ENCODE data around the gene DAP3.
"Not testable (repeated sequence)": the region's sequence is repeated elsewhere in the genome, so short reads cannot be mapped to it uniquely, and the experiment has no call there.

Gene DAP3

GRCh38 chr1:155719703-155720102 lies 30.8 kb downstream of the DAP3 start:
- no peak for DNase-seq

GRCh38 chr1:155725142-155725541 lies 36.3 kb downstream of the DAP3 start:
- DNase-seq: no peak

- DNase-seq: peak; percentile 6
Observed at GRCh38 chr1:155729031-155729898, 40.4 kb downstream of the DAP3 start.

- DNase-seq: no peak
Observed at GRCh38 chr1:155740995-155741394, 52.1 kb downstream of the DAP3 start.

- no peak for DNase-seq
Observed at GRCh38 chr1:155741908-155742307, 53.0 kb downstream of the DAP3 start.

GRCh38 chr1:155744711-155745283 lies 55.9 kb downstream of the DAP3 start:
- DNase-seq: no peak

- DNase-seq: peak; percentile 97
Observed at GRCh38 chr1:155745284-155746228, 56.7 kb downstream of the DAP3 start.

- not testable (repeated sequence) for DNase-seq
Observed at GRCh38 chr1:155747586-155747985, 58.7 kb downstream of the DAP3 start.

GRCh38 chr1:155748141-155748540 lies 59.2 kb downstream of the DAP3 start:
- not testable (repeated sequence) for DNase-seq

GRCh38 chr1:155759017-155759416 lies 70.1 kb downstream of the DAP3 start:
- DNase-seq: not testable (repeated sequence)

GRCh38 chr1:155759966-155760630 lies 71.2 kb downstream of the DAP3 start:
- no peak for DNase-seq

GRCh38 chr1:155760751-155761475 lies 72.0 kb downstream of the DAP3 start:
- no peak for DNase-seq

- DNase-seq: no peak
Observed at GRCh38 chr1:155761736-155762405, 73.0 kb downstream of the DAP3 start.

- not testable (repeated sequence) for DNase-seq
Observed at GRCh38 chr1:155763090-155763815, 74.4 kb downstream of the DAP3 start.

GRCh38 chr1:155763989-155764388 lies 75.1 kb downstream of the DAP3 start:
- DNase-seq: not testable (repeated sequence)

- DNase-seq: not testable (repeated sequence)
Observed at GRCh38 chr1:155767399-155767989, 78.6 kb downstream of the DAP3 start.

- DNase-seq: no peak
Observed at GRCh38 chr1:155769257-155769656, 80.4 kb downstream of the DAP3 start.

GRCh38 chr1:155773221-155773620 lies 84.3 kb downstream of the DAP3 start:
- no peak for DNase-seq

GRCh38 chr1:155776414-155776813 lies 87.5 kb downstream of the DAP3 start:
- no peak for DNase-seq

- DNase-seq: no peak
Observed at GRCh38 chr1:155777582-155777981, 88.7 kb downstream of the DAP3 start.
